Measurements from ENCODE around the gene TEX22.

DNA sequence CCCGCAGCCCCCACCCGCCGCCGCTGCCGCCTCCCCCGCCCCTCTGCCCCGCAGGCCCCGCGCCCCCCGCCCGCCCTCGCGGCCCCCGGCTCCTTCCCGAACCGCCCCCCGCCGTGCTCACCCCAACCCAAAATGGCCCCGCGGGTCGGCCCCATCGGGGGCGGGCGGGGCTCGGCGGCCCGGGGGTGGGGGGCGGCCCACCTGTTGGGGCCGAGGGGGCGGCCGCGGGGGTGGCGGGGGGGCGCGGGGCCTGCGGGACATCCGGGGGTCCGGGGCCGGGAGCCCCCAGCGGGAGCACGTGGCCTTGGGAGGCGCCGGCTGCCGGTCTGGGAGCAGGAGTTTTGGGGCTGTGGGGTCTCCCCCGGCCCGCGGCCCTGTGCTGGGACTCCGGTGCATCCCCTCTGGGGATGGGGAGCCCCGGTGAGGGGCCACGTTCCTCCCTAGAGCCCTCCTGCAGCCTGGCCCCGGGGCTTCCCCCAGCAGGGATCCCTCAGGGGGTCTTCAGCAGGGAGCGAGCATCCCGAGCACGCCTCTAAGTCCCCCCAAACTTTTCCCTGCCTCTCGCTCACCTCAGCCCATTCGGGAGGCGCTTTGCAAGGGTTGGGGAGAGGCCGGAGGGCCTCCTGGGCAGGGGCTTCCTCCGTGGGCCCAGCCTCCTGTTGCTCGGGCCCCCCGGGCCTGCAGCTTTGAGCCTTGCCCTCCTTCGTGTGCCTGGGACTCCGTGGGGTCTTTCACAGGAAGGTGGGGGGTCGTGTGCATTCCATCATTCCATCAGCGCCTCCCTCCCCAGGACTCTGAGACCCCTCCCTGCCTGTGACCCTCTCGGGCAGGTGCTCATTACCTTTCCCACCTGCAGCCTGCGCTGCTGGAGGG, 22.0 kb downstream of the TEX22 start:
- TF ChIP-seq, protein P1, sequence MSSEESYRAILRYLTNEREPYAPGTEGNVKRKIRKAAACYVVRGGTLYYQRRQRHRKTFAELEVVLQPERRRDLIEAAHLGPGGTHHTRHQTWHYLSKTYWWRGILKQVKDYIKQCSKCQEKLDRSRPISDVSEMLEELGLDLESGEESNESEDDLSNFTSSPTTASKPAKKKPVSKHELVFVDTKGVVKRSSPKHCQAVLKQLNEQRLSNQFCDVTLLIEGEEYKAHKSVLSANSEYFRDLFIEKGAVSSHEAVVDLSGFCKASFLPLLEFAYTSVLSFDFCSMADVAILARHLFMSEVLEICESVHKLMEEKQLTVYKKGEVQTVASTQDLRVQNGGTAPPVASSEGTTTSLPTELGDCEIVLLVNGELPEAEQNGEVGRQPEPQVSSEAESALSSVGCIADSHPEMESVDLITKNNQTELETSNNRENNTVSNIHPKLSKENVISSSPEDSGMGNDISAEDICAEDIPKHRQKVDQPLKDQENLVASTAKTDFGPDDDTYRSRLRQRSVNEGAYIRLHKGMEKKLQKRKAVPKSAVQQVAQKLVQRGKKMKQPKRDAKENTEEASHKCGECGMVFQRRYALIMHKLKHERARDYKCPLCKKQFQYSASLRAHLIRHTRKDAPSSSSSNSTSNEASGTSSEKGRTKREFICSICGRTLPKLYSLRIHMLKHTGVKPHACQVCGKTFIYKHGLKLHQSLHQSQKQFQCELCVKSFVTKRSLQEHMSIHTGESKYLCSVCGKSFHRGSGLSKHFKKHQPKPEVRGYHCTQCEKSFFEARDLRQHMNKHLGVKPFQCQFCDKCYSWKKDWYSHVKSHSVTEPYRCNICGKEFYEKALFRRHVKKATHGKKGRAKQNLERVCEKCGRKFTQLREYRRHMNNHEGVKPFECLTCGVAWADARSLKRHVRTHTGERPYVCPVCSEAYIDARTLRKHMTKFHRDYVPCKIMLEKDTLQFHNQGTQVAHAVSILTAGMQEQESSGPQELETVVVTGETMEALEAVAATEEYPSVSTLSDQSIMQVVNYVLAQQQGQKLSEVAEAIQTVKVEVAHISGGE (tag by site-specific recombination; conservative IDR thresholded peaks at IDR 0.05; ENCODE audit: low read depth), result no peak
- TF ChIP-seq, protein P2, sequence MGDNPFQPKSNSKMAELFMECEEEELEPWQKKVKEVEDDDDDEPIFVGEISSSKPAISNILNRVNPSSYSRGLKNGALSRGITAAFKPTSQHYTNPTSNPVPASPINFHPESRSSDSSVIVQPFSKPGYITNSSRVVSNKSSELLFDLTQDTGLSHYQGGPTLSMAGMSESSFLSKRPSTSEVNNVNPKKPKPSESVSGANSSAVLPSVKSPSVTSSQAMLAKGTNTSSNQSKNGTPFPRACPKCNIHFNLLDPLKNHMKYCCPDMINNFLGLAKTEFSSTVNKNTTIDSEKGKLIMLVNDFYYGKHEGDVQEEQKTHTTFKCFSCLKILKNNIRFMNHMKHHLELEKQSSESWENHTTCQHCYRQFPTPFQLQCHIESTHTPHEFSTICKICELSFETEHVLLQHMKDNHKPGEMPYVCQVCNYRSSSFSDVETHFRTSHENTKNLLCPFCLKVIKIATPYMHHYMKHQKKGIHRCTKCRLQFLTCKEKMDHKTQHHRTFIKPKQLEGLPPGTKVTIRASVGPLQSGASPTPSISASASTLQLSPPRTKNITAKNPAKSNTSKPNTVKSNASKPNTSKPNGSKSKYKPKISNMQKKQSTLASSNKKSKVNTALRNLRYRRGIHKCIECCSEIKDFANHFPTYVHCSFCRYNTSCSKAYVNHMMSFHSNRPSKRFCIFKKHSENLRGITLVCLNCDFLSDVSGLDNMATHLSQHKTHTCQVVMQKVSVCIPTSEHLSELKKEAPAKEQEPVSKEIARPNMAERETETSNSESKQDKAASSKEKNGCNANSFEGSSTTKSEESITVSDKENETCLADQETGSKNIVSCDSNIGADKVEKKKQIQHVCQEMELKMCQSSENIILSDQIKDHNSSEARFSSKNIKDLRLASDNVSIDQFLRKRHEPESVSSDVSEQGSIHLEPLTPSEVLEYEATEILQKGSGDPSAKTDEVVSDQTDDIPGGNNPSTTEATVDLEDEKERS (tag by site-specific recombination; IDR thresholded peaks at IDR 0.05), result no peak
- TF ChIP-seq ZBTB48 (tag by site-specific recombination; IDR thresholded peaks at IDR 0.05), result no peak
- TF ChIP-seq ZBTB17 (tag by site-specific recombination; IDR thresholded peaks at IDR 0.05), result no peak
- TF ChIP-seq, protein P3, sequence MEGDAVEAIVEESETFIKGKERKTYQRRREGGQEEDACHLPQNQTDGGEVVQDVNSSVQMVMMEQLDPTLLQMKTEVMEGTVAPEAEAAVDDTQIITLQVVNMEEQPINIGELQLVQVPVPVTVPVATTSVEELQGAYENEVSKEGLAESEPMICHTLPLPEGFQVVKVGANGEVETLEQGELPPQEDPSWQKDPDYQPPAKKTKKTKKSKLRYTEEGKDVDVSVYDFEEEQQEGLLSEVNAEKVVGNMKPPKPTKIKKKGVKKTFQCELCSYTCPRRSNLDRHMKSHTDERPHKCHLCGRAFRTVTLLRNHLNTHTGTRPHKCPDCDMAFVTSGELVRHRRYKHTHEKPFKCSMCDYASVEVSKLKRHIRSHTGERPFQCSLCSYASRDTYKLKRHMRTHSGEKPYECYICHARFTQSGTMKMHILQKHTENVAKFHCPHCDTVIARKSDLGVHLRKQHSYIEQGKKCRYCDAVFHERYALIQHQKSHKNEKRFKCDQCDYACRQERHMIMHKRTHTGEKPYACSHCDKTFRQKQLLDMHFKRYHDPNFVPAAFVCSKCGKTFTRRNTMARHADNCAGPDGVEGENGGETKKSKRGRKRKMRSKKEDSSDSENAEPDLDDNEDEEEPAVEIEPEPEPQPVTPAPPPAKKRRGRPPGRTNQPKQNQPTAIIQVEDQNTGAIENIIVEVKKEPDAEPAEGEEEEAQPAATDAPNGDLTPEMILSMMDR (tag by site-specific recombination; IDR thresholded peaks at IDR 0.05), result no peak
- TF ChIP-seq ZNF184 (tag by site-specific recombination; IDR thresholded peaks at IDR 0.05), result no peak
- no peak for TF ChIP-seq ZNF274 (IDR thresholded peaks at IDR 0.05; ENCODE audit: low read length)
- TF ChIP-seq ZNF274 (tag by site-specific recombination; IDR thresholded peaks at IDR 0.05; ENCODE audit: borderline replicate concordance), result no peak
- no peak for TF ChIP-seq ZNF785 (tag by site-specific recombination; IDR thresholded peaks at IDR 0.05)
- TF ChIP-seq, protein P4, sequence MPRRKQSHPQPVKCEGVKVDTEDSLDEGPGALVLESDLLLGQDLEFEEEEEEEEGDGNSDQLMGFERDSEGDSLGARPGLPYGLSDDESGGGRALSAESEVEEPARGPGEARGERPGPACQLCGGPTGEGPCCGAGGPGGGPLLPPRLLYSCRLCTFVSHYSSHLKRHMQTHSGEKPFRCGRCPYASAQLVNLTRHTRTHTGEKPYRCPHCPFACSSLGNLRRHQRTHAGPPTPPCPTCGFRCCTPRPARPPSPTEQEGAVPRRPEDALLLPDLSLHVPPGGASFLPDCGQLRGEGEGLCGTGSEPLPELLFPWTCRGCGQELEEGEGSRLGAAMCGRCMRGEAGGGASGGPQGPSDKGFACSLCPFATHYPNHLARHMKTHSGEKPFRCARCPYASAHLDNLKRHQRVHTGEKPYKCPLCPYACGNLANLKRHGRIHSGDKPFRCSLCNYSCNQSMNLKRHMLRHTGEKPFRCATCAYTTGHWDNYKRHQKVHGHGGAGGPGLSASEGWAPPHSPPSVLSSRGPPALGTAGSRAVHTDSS (tag by site-specific recombination; IDR thresholded peaks at IDR 0.05), result no peak
